Endometrial microvascular endothelial cells (primary cell): ENCODE results near the gene LRRC8A. TPM values are rescaled to one million over a fixed set of nuclear protein-coding genes. Genes with fewer than 3 reads are reported as not detected.

ENCODE experiments used
- in situ Hi-C: cut with HindIII; loops from 2 replicates; pipeline ENCODE4 v1.10.0; 2017; ENCODE audit warnings: low sequenced_read_pairs, low pct_unique_long_range_greater_than_20kb; ENCODE audit errors: inconsistent ontology term
- total RNA-seq: library from RNA; depleted of rRNA; stranded (reverse); fragments of >200 nt; gene quantifications from one replicate; pipeline ENCODE4 v1.2.3, GENCODE V29; 2015; ENCODE audit errors: inconsistent ontology term

Gene LRRC8A
- total RNA-seq, 1 donor from 2014 or later = 91.1 TPM

- in situ Hi-C loops = no loop called here
These were observed 16.4 kb downstream of the LRRC8A start for GRCh38 chr9:128898382-128898781.

GRCh38 chr9:128898845-128899565 is 17.1 kb downstream of the LRRC8A start:
- in situ Hi-C loops = no loop called here

GRCh38 chr9:128899566-128900322 is 17.8 kb downstream of the LRRC8A start:
- in situ Hi-C loops = no loop called here

- in situ Hi-C loops = no loop called here
These were observed 19.4 kb downstream of the LRRC8A start for GRCh38 chr9:128901379-128901778.

GRCh38 chr9:128901822-128902221 is 19.9 kb downstream of the LRRC8A start:
- in situ Hi-C loops = no loop called here

GRCh38 chr9:128902351-128903078 is 20.6 kb downstream of the LRRC8A start:
- in situ Hi-C loops = no loop called here

- in situ Hi-C loops = no loop called here
These were observed 21.1 kb downstream of the LRRC8A start for GRCh38 chr9:128903079-128903461.

- in situ Hi-C loops = no loop called here
These were observed 22.1 kb downstream of the LRRC8A start for GRCh38 chr9:128903871-128904620.

- in situ Hi-C loops = no loop called here
These were observed 24.0 kb downstream of the LRRC8A start for GRCh38 chr9:128905964-128906363.

- in situ Hi-C loops = no loop called here
These were observed 24.8 kb downstream of the LRRC8A start for GRCh38 chr9:128906741-128907140.

- in situ Hi-C loops = no loop called here
These were observed 26.4 kb downstream of the LRRC8A start for GRCh38 chr9:128908372-128908771.

- in situ Hi-C loops = no loop called here
These were observed 27.9 kb downstream of the LRRC8A start for GRCh38 chr9:128909859-128910258.

GRCh38 chr9:128910906-128911305 is 29.0 kb downstream of the LRRC8A start:
- in situ Hi-C loops = no loop called here

GRCh38 chr9:128911529-128912035 is 29.6 kb downstream of the LRRC8A start:
- in situ Hi-C loops = no loop called here

GRCh38 chr9:128912270-128912853 is 30.4 kb downstream of the LRRC8A start:
- in situ Hi-C loops = no loop called here

- in situ Hi-C loops = no loop called here
These were observed 31.3 kb downstream of the LRRC8A start for GRCh38 chr9:128913048-128913900.

- in situ Hi-C loops = no loop called here
These were observed 32.3 kb downstream of the LRRC8A start for GRCh38 chr9:128913995-128914772.
